Suppressor macrophage (primary cell): ENCODE data around the gene AKT1S1.

Experiments
- DNase-seq, 4 experiments: peaks; one replicate each; pipeline ENCODE4 v3.0.0-alpha.2; 2020 to 2022

AKT1S1 gene

DNA sequence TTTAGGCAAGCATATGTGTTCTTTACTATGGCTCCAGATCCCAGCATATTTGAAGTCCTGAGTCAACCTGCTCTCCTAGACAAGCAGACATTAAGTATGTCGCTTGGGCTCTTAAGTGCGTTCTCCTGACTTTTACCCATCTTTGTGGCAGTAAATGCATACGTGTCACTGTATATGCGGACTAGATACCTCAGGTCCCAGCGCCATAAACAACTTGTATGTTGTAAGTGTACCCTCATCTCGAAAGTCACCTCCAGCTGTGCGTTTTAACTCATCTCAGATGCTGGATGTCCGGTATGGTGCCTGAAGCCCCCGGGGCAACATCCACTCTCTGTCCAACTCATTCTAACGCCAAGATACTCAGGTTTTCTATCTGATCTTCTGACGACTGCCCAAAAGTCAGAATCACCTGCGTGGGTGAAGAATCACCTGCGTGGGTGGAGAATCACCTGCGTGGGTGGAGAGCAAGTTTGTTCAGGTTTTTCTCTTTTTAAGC, 24.5 kb downstream of the AKT1S1 start:
- DNase-seq, result no peak

DNA sequence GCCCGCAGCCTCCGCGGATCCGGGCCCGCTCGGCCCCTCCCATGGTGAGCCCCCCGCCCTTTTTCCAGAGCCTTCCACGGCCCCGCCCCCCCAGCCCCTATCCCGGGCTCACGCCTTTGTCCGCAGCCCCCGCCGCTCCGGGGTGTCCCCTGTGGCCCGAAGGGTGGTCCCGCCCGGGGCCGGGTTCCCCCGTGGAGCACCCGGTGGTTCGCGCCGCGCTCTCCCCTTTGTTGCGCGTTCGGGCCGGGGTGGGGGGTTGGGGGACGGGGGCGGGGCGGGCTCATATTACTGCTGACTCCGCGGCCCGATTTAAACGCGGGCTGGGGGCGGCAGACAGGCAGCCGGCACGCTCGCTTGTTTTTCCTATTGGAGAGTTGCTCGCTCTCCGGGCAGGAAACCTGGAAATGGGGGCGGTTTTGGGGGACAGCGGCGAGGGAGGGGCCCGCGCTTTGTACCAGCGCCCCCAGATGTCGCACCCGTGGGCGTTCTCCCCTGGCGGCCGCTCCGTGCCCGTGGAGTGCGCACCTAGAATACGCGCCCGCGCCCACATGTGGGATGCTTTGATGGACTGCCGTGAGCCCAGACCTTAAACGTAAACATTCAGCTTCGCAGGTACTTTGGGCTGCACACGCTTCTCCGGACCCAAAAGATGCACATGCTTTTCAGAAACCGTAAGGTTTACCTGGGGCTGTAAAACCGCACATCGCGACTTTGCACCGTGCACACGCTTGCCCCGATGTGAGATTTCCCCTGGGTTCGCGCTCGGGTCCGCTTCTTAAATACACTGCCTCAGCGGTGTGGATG, 25.5 kb downstream of the AKT1S1 start:
- peak in 2 of 4 experiments; percentile 31 to 42 for DNase-seq

DNA sequence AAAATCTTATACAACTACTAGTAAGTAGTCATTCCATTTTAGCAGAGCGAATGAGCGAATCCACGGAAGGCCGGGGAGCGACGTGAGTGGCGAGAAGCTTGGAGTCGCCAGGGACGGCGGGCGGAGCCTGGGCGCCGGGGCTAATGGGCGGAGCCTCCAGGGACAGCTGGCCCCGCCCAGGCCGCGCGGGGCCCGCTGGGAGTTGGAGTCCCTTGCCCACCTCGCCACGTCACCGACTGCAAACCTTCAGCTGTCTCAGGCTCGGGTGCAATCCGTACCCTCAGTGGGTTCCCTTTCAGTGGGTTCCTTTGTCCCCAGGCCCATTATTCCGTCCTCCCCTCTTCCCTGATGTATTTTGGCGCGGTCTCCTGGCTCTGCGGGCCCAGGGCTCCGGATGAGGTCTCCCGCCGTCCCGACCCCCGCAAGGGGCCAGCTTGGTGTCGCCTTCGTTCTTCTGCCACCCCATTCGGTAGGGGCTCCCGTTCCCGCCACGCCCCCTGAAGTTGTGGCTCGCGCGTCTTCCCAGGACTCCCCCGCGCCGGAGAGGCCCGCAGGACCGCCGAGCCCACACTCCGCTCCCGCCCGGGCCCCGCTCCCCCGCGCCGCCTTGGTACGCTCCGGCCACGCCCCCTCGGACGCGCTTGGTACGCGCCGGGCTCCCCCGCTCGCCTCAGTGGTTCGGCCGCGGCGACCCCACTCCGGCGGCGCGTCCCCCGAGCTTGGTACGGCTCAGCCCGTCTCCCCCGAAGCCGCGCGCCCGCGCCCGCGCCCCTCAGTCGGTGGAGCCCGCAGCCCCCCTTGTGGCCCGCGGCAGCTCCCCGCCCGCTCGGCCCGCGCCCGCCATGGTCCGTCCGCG, 26.4 kb downstream of the AKT1S1 start, which contains the start of gene PTOV1:
Gene PTOV1, plus strand, starts transcription at position 673 of the 856 bp plus-strand sequence.
- peak; percentile 96 to 98 (median 97) for DNase-seq

DNA sequence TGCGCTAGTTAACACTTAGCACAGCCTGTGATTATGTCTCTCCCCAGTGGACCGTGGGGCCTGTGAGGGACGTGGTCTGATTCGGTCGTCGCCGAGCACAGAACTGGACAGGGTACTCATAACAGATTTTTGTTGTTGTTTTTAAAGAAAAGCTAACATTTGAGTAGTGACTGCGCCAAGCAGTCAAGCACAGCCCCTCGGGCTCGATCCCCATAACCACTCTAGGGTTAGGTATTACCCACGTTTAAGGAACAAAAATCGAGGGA, 27.0 kb downstream of the AKT1S1 start:
- DNase-seq, result no peak

DNA sequence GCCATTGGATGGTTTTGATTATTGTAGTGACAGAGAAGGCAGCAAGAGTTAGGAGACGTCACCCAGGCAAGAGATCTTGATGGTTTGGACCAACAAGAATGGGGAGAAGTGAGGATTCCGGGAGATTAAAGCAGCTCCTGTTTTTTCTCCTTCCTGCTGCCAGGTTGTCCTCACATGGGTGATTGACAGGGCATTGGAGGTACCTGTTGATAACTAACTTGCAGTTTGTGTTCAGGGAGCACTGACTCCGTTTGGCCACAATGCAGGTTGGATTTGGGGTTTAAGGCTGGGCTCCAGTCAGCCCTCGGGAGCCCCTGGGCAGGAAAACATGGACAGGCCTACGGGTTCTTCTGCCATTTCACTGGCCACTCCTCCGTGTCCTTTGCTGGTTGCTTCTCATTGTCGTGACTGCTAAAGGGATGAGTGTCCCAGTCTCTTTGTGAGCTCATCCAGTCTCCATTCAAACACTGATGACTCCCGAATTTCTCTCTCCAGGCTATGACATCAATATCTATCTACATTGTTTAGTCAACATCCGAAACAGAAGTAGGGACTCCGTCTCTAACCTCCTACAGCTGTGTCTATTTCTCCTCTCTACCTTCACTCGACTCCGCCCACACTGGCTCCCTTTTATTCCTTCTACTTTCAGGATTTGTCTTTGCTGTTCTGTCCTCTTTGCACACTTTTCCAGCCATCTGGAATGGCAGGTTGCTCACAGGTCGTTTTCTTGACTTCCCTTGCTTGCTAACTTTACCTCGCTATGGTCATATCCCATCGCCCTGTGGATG, 27.5 kb downstream of the AKT1S1 start:
- no peak for DNase-seq

DNA sequence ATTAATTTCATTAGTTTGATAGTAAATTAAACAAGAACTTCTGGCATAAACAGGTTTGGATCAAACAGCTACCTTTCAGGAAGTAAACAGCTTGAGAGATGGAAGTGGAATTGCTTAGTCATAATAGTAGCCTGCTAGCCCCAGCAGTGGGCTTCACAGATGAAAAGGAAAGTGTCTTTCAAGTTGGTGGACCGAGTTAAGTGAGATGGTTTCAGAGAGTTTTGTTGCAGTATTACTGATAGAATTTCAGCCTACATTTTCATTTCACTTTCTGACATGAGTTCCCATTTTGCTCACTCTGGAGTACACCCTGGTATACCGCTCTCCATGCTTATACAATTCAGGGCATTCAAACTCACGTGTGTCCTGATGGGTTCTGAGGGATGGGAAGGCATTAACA, 28.2 kb downstream of the AKT1S1 start:
- no peak for DNase-seq

DNA sequence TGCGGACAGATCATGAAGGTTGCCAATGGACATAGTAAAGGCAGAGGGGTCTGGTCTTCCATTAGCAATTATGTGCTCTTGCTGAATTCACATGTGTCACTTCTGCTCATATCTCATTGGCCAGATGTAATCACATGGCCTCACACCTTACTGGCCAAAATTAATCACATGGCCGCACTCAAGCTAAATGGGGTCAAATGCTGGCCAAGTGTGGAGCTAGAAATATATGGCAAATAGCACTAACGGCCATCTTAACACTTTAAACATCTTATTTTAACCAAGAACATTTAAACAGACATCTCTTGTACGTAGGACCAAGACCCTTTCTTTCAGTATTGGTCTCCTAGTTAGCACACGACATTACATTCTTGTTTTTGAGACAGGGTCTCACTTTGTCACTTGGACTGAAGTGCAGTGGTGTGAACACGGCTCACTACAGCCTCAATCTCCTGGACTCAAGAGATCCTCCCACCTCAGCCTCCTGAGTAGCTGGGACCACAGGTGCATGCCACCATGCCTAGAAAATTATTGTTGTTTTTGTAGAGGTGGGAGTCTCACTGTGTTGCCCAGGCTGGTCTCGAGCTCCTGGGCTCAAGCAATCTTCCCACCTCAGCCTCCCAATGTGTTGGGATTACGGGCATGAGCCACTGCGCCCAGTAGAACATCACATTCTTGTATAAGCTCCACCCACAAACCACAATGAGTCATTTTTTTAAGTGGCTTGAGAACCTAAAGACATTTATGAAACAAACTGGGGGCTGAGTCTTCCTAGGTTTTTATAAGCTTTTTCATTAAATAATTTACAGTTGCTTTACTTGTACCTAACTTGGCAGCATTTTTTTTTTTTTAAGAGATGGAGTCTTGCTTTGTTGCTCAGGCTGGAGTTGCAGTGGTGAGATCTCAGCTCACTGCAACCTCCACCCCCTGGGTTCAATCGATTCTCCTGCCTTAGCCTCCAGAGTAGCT, 29.1 kb downstream of the AKT1S1 start:
- DNase-seq, result peak; percentile 62 to 82 (median 74)

DNA sequence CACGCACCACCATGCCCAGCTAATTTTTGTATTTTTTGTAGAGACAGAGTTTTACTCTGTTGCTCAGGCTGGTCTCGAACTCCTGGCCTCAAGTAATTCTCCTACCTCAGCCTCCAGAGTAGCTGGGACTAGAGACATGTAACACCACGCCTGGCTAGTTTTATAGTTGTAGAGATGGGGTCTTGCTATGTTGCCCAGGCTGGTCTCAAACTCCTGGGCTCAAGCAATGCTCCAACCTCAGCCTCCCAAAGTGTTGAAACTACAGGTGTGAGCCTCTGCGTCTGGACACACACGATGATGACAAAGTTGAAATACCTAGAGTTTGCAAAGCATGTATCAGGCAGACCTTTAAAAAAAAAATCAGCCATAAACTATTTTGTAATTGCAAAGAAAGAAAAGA, 30.7 kb downstream of the AKT1S1 start:
- no peak for DNase-seq

DNA sequence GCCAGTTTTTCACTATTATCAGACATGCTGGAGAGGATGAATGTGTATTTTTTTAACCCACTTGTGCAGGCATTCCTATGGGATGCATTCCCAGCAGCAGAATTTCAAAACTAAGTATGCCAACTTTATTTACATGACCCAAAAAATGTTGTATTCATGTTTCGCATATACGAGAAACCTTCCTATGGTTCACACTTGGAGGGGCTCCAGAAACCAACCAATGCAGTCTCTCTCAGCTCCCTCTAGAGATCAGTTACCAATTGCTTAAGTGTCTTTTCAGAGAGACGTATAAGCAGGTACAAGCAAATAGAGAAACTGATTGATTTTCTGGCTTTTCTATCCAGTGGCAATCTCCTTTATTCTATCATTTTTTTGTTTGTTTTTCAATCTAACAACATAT, 31.7 kb downstream of the AKT1S1 start:
- no peak for DNase-seq

DNA sequence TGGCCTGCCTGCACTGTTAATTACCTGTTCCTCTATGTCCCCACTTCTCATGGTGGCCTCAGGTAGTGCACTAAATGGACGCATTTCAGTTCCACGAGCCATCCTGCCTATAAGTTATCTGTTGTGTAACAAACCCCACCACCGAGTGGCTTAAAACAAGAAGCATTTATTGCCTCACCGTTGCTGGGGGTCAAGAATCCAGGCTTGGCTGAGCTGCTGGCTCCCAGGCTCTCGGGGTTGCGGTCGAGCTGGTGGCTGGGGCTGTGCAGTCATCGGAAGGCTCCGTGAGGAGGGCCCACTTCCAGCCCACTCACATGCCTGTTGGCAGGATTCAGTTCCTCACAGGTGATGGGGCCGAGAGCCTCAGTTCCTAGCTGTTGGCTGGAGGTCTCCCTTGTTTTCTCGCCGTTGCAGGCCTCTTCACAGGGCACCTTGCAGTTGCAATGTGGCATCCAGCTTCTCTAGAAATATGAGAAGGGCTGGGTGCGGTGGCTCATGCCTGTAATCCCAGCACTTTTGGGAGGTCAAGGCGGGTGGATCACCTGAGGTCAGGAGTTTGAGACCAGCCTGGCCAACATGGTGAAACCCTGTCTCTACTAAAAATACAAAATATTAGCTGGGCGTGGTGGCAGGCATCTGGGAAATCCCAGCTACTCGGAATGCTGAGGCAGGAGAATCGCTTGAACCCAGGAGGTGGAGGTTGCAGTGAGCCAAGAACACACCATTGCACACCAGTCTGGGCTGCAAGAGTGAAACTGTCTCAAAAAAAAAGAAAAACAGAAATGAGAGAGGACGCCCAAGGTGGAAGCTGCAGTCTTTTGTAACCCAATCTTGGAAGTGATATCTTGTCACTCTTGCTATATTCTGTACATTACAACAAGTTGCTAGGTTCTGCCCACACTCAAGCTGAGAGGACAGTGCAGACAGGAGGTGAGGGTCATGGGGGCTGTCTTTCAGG, 32.7 kb downstream of the AKT1S1 start:
- DNase-seq, result peak; percentile 24 to 68 (median 52)

DNA sequence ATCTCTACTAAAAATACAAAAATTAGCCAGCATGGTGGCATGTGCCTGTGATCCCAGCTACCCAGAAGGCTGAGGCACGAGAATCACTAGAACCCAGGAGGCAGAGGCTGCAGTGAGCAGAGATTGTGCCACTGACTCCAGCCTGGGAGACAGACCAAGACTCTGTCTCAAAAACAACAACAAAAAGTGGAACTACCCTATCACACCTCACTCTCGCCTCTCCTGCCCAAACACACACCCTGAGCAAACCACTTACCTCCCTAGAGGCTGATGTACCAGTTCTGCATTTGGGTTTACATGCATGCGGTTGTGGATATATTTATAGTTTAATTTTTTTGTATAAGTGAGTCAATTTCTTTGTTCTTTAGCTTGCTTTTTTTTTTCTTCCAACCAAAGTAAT, 33.9 kb downstream of the AKT1S1 start:
- DNase-seq, result no peak

DNA sequence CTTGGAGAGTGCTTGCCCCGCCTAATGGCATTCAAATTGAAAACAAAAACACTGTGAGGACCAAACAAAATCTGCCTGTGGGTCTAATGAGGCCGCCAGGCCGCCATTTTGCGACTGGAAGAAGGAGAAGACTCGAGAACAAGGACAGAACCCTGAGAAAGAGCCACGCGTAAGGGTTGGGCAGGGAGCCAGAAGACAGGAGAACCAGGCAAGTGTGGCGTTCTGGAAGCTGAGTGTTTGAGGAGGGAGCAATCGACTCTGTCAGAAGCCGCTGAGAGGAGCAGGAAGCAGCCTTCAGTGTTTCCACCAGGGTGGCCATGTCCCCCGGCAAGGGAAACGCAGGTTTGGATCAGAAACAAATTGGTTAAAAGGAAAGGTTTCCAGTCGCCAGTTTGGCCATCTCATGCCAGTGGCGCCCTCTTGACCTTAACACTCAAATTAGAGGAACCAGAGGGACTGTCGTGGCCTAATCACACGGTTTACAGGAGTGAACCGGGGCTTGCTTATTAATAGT, 36.4 kb downstream of the AKT1S1 start:
- no peak for DNase-seq

DNA sequence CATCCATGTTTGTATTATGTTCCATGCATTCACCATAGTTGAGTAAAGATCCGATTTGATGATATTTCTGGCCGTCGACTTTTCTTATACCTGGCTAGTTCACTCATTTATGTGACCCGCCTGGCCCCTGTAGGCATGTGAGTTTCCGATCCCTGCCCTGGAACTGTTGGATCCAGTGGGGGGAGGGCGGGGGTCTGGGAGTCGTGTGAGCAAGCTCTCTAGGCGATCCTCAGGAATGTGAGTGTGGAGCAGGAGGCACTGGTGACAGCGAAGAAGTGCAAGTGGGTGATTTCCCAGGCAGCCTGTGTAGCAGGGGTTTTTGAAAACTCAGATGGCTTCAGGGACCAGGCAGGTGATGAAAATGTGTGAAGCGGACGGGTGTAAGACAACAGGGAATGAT, 36.8 kb downstream of the AKT1S1 start:
- no peak for DNase-seq

DNA sequence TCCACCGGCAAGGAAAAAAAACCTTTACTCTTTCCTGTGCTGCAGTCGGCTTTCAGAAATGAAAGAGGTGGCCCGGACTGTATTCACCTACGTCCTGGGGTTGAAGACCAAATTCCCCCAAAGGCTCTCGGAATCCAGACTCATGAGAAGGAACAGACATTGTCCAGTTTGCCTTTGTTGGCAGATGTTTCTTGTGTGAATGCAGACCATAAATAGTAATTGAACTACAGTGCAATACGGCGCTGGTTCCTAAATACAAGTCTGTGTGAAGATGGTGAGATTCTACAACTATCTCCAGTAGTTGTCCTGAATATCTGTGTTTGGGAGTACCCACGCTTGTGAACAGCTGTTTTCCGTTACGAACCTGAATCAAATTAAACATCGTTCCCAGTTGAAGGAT, 37.4 kb downstream of the AKT1S1 start:
- DNase-seq, result no peak

DNA sequence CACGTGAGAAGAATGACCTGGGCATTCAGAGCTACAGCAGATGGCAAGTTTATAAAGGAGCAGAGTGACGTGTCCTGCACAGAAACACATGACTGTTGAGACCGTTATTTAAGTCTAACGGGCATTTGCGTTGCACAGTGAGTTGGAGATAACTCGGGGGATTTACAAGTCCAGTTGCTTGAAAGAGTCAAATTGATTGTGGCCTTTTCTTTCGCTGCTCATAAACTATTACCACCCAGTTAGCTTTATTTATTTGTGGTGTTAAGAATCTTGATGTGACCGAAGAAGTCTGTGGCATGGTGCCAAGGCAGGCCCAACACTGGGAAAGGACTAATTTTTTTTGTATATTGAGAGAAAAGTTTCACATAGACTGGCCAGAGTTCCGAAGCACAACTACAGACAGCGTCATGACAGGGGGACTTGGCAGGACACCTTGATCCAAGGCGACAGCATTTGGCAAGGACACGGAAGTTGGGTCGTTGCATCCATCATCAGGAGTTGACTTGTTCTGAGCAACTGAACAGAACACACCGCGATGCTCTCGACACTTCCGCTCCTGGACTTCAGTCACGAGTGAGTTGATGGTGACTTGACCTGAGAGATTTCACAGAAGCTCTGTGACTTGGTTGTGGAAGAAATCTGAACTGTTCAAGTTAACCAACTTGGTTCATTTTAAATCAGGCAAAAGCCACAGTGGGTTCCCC, 38.1 kb downstream of the AKT1S1 start:
- no peak for DNase-seq

DNA sequence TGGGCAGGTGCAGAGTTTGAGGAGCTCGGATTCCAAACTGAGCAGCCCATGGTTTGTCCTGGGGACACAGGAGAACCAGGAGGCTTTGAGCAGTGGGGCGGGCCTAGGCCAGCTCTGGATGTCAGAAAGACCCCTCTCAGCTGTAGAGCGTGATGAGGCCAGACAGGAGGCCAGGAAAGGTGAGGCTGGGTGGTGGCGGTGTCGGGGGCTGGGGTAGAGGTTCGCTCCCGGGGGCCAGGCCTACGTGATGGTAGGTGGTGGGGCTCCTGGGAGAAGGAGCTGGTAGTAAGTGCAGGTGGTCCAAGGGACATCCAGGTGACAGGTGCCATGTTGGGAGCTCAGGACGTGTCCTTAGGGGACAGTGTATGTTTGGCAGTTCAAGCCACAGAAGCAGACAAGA, 39.7 kb downstream of the AKT1S1 start:
- DNase-seq, result no peak

DNA sequence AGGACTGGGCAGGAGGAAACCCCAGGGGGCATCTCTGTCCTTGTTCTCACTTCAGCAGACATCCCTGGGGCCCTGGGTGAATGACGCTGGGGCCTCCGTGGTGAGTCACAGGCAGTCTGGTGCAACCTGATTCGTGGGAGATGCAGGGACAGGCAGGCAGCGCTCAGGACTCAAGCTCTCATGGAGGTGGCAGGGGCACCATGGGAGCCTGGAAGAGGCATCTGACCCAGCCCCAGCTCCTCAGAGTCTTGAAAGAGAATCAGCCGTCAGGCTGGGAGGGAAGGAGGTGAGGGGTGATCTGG, 40.2 kb downstream of the AKT1S1 start:
- no peak for DNase-seq

DNA sequence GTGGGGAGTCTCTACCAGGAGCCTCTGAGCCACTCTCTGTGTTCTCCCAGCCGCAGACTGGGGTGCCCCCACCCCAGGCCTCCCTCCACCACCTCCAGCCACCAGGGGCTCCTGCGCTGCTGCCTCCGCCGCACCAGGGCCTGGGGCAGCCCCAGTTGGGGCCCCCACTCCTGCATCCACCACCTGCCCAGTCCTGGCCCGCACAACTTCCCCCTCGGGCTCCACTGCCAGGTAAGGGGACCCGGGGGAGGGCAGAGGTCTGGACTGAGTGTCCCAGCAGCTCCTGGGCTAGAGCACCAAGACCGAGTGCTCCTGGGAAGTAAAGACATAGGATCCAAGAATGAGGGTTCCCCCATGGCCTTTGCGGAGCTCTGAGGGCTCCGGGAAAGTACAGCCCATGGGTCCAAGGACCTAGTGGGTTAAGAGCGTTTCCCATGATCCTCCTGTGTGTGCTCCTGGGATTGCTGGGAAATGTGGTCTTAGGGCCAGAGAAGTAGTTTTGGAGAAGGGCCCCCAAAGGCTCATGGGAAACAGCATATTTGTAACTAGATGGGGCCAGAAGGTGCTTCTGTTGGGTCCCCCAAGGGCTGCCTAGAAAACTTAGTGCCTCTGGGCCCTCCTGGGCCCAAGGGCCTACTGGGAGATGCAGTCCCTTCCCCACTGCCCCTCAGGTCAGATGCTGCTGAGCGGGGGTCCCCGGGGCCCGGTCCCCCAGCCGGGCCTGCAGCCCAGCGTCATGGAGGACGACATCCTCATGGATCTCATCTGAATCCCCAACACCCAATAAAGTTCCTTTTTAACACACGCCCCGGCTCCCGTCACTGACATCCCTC, 40.8 kb downstream of the AKT1S1 start:
- DNase-seq, result no peak

DNA sequence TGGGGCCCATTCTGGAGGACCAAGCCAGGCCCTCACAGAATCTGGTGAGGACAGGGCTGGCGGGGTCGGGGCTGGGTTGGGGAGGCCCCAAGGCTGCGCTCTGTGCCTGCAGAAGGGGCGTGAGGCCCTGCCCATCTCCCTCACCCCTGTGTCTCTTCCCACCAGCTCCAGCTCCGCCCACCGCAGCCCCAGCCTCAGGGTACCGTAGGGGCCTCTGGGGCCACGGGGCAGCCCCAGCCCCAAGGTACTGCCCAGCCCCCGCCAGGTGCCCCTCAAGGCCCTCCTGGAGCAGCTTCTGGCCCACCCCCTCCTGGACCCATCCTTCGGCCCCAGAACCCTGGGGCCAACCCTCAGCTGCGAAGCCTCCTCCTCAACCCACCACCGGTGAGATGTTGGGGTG, 41.6 kb downstream of the AKT1S1 start:
- no peak for DNase-seq
